Measurements from ENCODE around the gene BRI3.

BRI3 gene

GRCh38 chr7:98323597-98324322 lies 42.3 kb downstream of the BRI3 start:
- Histone ChIP-seq H3K4me3 (ENCODE audit: low read depth in 1 of 2, low read length in 2 of 2) (no peak overlapping the region), H3K27me3 (ENCODE audit: control insufficient read depth in 1 of 2, insufficient read depth in 2 of 2, low read length in 2 of 2) (no peaks in the 10 kb centered on the region), H3K36me3 (ENCODE audit: control insufficient read depth in 1 of 2, insufficient read depth in 2 of 2, low read length in 2 of 2) (peaks cover 0 to 8% of the 10 kb centered on the region in 2 donors), H3K4me1 (ENCODE audit: control insufficient read depth in 1 of 2, insufficient read depth in 2 of 2, low read length in 2 of 2) (peaks cover 4 to 10% of the 10 kb centered on the region in 2 donors), H3K9ac (ENCODE audit: low read depth in 1 of 2, low read length in 2 of 2) (no peak overlapping the region), H3K27ac (ENCODE audit: low read depth, low read length) (no peak overlapping the region), H3K9me3 (ENCODE audit: control insufficient read depth in 1 of 2, low read length in 2 of 2) (no peaks in the 10 kb centered on the region)

- H3K27me3 ChIP-seq (ENCODE audit: control insufficient read depth in 1 of 2, insufficient read depth in 2 of 2, low read length in 2 of 2) = no peaks in the 10 kb centered on the region
- H3K9ac ChIP-seq (ENCODE audit: low read depth in 1 of 2, low read length in 2 of 2) = no peak overlapping the region
- peaks cover 4 to 10% of the 10 kb centered on the region in 2 donors for H3K4me1 ChIP-seq (ENCODE audit: control insufficient read depth in 1 of 2, insufficient read depth in 2 of 2, low read length in 2 of 2)
- H3K9me3 ChIP-seq (ENCODE audit: control insufficient read depth in 1 of 2, low read length in 2 of 2) = no peaks in the 10 kb centered on the region
- H3K4me3 ChIP-seq (ENCODE audit: low read depth in 1 of 2, low read length in 2 of 2) = no peak overlapping the region
- no peak overlapping the region for H3K27ac ChIP-seq (ENCODE audit: low read depth, low read length)
- H3K36me3 ChIP-seq (ENCODE audit: control insufficient read depth in 1 of 2, insufficient read depth in 2 of 2, low read length in 2 of 2) = peaks cover 0 to 5% of the 10 kb centered on the region in 2 donors
These were observed 43.3 kb downstream of the BRI3 start for GRCh38 chr7:98324782-98325181.

- Histone ChIP-seq H3K36me3 (ENCODE audit: control insufficient read depth in 1 of 2, insufficient read depth in 2 of 2, low read length in 2 of 2) (no peaks in the 10 kb centered on the region), H3K27ac (ENCODE audit: low read depth, low read length) (no peak overlapping the region), H3K4me3 (ENCODE audit: low read depth in 1 of 2, low read length in 2 of 2) (no peak overlapping the region)
These were observed 47.8 kb downstream of the BRI3 start for GRCh38 chr7:98329100-98329790.

GRCh38 chr7:98329791-98330373 lies 48.4 kb downstream of the BRI3 start:
- H3K9ac ChIP-seq (ENCODE audit: low read depth in 1 of 2, low read length in 2 of 2) = no peak overlapping the region
- no peak overlapping the region for H3K4me3 ChIP-seq (ENCODE audit: low read depth in 1 of 2, low read length in 2 of 2)
- no peaks in the 10 kb centered on the region for H3K9me3 ChIP-seq (ENCODE audit: control insufficient read depth in 1 of 2, low read length in 2 of 2)
- no peaks in the 10 kb centered on the region for H3K4me1 ChIP-seq (ENCODE audit: control insufficient read depth in 1 of 2, insufficient read depth in 2 of 2, low read length in 2 of 2)
- H3K27me3 ChIP-seq (ENCODE audit: control insufficient read depth in 1 of 2, insufficient read depth in 2 of 2, low read length in 2 of 2) = no peaks in the 10 kb centered on the region
- H3K27ac ChIP-seq (ENCODE audit: low read depth, low read length) = no peak overlapping the region
- no peaks in the 10 kb centered on the region for H3K36me3 ChIP-seq (ENCODE audit: control insufficient read depth in 1 of 2, insufficient read depth in 2 of 2, low read length in 2 of 2)

More at GRCh38 chr7:98329100-98329790, 47.8 kb downstream of the BRI3 start:
- no peak overlapping the region for H3K9ac ChIP-seq (ENCODE audit: low read depth in 1 of 2, low read length in 2 of 2)
- no peaks in the 10 kb centered on the region for H3K27me3 ChIP-seq (ENCODE audit: control insufficient read depth in 1 of 2, insufficient read depth in 2 of 2, low read length in 2 of 2)
- H3K4me1 ChIP-seq (ENCODE audit: control insufficient read depth in 1 of 2, insufficient read depth in 2 of 2, low read length in 2 of 2) = no peaks in the 10 kb centered on the region
- H3K9me3 ChIP-seq (ENCODE audit: control insufficient read depth in 1 of 2, low read length in 2 of 2) = no peaks in the 10 kb centered on the region

- no peaks in the 10 kb centered on the region for H3K36me3 ChIP-seq (ENCODE audit: control insufficient read depth in 1 of 2, insufficient read depth in 2 of 2, low read length in 2 of 2)
- no peaks in the 10 kb centered on the region for H3K27me3 ChIP-seq (ENCODE audit: control insufficient read depth in 1 of 2, insufficient read depth in 2 of 2, low read length in 2 of 2)
- no peak overlapping the region for H3K27ac ChIP-seq (ENCODE audit: low read depth, low read length)
- no peaks in the 10 kb centered on the region for H3K9me3 ChIP-seq (ENCODE audit: control insufficient read depth in 1 of 2, low read length in 2 of 2)
- no peak overlapping the region for H3K4me3 ChIP-seq (ENCODE audit: low read depth in 1 of 2, low read length in 2 of 2)
- no peaks in the 10 kb centered on the region for H3K4me1 ChIP-seq (ENCODE audit: control insufficient read depth in 1 of 2, insufficient read depth in 2 of 2, low read length in 2 of 2)
- H3K9ac ChIP-seq (ENCODE audit: low read depth in 1 of 2, low read length in 2 of 2) = no peak overlapping the region
These were observed 49.5 kb downstream of the BRI3 start for GRCh38 chr7:98330926-98331529.

GRCh38 chr7:98334081-98334480 lies 52.6 kb downstream of the BRI3 start:
- H3K27me3 ChIP-seq (ENCODE audit: control insufficient read depth in 1 of 2, insufficient read depth in 2 of 2, low read length in 2 of 2) = no peaks in the 10 kb centered on the region
- H3K27ac ChIP-seq (ENCODE audit: low read depth, low read length) = no peak overlapping the region
- no peaks in the 10 kb centered on the region for H3K36me3 ChIP-seq (ENCODE audit: control insufficient read depth in 1 of 2, insufficient read depth in 2 of 2, low read length in 2 of 2)
- no peak overlapping the region for H3K9ac ChIP-seq (ENCODE audit: low read depth in 1 of 2, low read length in 2 of 2)
- H3K4me1 ChIP-seq (ENCODE audit: control insufficient read depth in 1 of 2, insufficient read depth in 2 of 2, low read length in 2 of 2) = no peaks in the 10 kb centered on the region
- no peak overlapping the region for H3K4me3 ChIP-seq (ENCODE audit: low read depth in 1 of 2, low read length in 2 of 2)
- H3K9me3 ChIP-seq (ENCODE audit: control insufficient read depth in 1 of 2, low read length in 2 of 2) = no peaks in the 10 kb centered on the region

- Histone ChIP-seq H3K9me3 (ENCODE audit: control insufficient read depth in 1 of 2, low read length in 2 of 2) (no peaks in the 10 kb centered on the region), H3K4me3 (ENCODE audit: low read depth in 1 of 2, low read length in 2 of 2) (no peak overlapping the region), H3K27ac (ENCODE audit: low read depth, low read length) (no peak overlapping the region), H3K36me3 (ENCODE audit: control insufficient read depth in 1 of 2, insufficient read depth in 2 of 2, low read length in 2 of 2) (peaks cover 0 to 4% of the 10 kb centered on the region in 2 donors), H3K4me1 (ENCODE audit: control insufficient read depth in 1 of 2, insufficient read depth in 2 of 2, low read length in 2 of 2) (no peaks in the 10 kb centered on the region), H3K9ac (ENCODE audit: low read depth in 1 of 2, low read length in 2 of 2) (no peak overlapping the region), H3K27me3 (ENCODE audit: control insufficient read depth in 1 of 2, insufficient read depth in 2 of 2, low read length in 2 of 2) (no peaks in the 10 kb centered on the region)
These were observed 54.0 kb downstream of the BRI3 start for GRCh38 chr7:98335411-98335977.

- H3K36me3 ChIP-seq (ENCODE audit: control insufficient read depth in 1 of 2, insufficient read depth in 2 of 2, low read length in 2 of 2) = peaks cover 0 to 4% of the 10 kb centered on the region in 2 donors
- no peaks in the 10 kb centered on the region for H3K9me3 ChIP-seq (ENCODE audit: control insufficient read depth in 1 of 2, low read length in 2 of 2)
- H3K27ac ChIP-seq (ENCODE audit: low read depth, low read length) = no peak overlapping the region
- H3K9ac ChIP-seq (ENCODE audit: low read depth in 1 of 2, low read length in 2 of 2) = no peak overlapping the region
- H3K4me3 ChIP-seq (ENCODE audit: low read depth in 1 of 2, low read length in 2 of 2) = no peak overlapping the region
- no peaks in the 10 kb centered on the region for H3K27me3 ChIP-seq (ENCODE audit: control insufficient read depth in 1 of 2, insufficient read depth in 2 of 2, low read length in 2 of 2)
- peaks cover 4 to 8% of the 10 kb centered on the region in 2 donors for H3K4me1 ChIP-seq (ENCODE audit: control insufficient read depth in 1 of 2, insufficient read depth in 2 of 2, low read length in 2 of 2)
These were observed 57.0 kb downstream of the BRI3 start for GRCh38 chr7:98338441-98338840.

GRCh38 chr7:98339043-98339442 lies 57.6 kb downstream of the BRI3 start:
- H3K27ac ChIP-seq (ENCODE audit: low read depth, low read length) = no peak overlapping the region
- no peaks in the 10 kb centered on the region for H3K27me3 ChIP-seq (ENCODE audit: control insufficient read depth in 1 of 2, insufficient read depth in 2 of 2, low read length in 2 of 2)
- H3K4me3 ChIP-seq (ENCODE audit: low read depth in 1 of 2, low read length in 2 of 2) = no peak overlapping the region
- peaks cover 0 to 4% of the 10 kb centered on the region in 2 donors for H3K36me3 ChIP-seq (ENCODE audit: control insufficient read depth in 1 of 2, insufficient read depth in 2 of 2, low read length in 2 of 2)
- peaks cover 4 to 10% of the 10 kb centered on the region in 2 donors for H3K4me1 ChIP-seq (ENCODE audit: control insufficient read depth in 1 of 2, insufficient read depth in 2 of 2, low read length in 2 of 2)
- no peaks in the 10 kb centered on the region for H3K9me3 ChIP-seq (ENCODE audit: control insufficient read depth in 1 of 2, low read length in 2 of 2)
- no peak overlapping the region for H3K9ac ChIP-seq (ENCODE audit: low read depth in 1 of 2, low read length in 2 of 2)
